Activated CD8-positive, alpha-beta memory T cell treated with anti-CD3 and anti-CD28 coated beads, Interleukin-2, amount 50 U/mL, for 24 hours (primary cell): ENCODE results near the gene SFXN3.

ENCODE experiments used
- DNase-seq: peaks from one replicate; pipeline ENCODE4 v3.0.0-alpha.2; 2020; ENCODE audit errors: extremely low read depth

The SFXN3 gene, protein sequence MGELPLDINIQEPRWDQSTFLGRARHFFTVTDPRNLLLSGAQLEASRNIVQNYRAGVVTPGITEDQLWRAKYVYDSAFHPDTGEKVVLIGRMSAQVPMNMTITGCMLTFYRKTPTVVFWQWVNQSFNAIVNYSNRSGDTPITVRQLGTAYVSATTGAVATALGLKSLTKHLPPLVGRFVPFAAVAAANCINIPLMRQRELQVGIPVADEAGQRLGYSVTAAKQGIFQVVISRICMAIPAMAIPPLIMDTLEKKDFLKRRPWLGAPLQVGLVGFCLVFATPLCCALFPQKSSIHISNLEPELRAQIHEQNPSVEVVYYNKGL

DNA sequence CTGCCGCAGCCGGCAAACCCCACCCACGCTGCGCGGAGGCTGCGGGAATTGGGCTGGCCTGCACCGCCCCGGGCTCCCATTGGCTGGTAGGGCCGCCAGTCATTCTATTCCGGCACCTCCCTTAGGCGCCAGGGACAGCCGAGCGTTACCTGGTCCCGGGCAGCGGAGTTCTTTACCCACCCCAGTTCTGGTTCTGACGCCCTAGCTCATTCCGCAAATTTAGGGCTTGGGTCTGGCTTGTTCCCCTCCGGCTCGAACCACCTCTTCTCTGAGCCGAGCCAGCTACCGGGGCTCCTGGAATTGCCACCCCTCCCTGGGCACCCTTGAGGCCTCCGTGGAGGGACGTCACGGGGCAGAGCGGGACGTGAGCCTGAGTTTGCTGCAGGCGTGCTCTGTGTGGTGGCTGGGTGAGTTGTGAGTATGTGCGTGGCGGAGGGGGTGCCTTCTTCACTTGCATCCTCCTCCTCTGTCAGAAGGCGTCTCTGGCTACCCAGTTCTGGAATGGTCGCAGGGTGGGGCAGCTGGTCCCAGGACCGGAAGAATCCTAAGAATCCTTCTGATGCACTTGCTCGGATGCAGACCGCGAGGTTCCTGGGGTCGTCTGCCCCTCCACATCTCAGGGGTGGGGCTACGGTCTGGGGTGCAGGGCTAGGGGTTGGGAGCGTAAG is at the start of gene SFXN3, which contains the start of gene PDZD7:
Gene SFXN3 (plus strand): TSS at position 107 of the 668 bp plus-strand sequence. CDS start 3,461 bp downstream, outside the sequence.
Gene PDZD7 (minus strand): TSS at position 2 of the 668 bp plus-strand sequence. CDS start 910 bp downstream, outside the sequence.
- peak; percentile 87 for DNase-seq

DNA sequence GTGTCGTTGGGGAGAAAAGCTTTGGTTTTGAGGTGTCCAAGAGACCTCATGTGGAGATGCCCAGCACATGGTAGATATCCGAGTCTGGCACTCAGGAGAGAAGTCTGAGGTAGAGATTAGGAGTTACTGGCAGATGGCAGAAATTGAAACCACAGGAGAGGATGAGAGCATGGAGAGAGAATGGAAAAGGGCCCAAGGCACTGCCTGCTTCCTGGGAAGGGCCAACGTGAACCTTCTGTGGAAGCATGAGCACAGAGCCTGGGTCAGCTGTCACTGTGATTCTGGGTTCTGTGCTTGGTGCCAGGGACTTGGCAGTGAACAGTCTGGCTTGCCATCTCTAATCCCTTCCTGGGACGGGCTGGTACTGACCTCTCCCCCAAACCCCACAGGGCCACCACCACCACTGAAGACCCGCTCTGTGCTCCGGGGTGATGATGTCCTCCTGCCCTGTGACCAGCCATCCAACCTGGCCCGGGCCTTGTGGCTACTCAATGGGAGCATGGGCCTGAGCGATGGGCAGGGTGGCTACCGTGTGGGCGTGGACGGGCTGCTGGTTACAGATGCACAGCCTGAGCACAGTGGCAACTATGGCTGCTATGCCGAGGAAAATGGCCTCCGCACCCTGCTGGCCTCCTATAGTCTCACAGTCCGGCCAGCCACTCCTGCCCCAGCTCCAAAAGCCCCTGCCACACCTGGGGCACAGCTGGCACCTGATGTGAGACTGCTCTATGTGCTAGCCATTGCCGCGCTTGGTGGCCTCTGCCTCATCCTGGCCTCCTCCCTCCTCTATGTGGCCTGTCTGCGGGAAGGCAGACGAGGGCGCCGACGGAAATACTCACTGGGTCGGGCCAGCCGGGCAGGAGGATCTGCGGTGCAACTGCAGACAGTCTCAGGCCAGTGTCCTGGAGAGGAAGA is 47.9 kb upstream of the SFXN3 start:
- DNase-seq, result no peak

DNA sequence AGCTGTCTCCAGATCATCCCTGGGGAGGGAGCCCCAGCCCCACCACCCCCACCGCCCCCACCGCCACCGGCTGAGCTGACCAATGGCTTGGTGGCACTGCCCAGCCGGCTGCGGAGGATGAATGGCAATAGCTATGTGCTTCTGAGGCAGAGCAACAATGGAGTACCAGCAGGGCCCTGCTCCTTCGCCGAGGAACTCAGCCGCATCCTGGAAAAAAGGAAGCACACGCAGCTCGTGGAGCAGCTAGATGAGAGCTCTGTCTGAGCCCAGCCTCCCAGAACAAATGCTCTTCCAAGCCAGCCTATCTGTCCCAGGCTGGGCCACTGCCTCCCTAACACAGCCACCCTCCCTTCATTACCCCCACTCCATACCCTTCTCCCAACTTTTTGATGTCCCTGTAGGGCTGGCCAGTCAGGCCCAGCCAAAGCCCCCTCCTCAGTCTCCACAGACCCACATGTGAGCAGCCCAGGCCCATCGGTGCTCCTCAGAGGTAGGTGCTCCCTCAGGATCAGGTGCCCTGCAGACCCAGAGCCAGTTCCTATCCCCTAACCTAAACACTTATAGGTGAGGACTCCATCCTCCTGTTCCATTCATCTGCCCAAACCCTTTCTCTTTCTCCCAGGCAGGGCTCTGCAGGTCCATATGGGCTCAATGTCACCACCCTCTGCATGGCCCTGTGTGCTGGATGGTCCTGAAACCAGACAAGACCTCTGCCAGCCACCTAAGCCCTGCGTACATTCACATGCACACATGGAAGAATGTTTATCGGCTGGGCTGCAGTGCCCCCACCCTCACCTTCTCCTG is 47.0 kb upstream of the SFXN3 start:
- DNase-seq, result no peak

DNA sequence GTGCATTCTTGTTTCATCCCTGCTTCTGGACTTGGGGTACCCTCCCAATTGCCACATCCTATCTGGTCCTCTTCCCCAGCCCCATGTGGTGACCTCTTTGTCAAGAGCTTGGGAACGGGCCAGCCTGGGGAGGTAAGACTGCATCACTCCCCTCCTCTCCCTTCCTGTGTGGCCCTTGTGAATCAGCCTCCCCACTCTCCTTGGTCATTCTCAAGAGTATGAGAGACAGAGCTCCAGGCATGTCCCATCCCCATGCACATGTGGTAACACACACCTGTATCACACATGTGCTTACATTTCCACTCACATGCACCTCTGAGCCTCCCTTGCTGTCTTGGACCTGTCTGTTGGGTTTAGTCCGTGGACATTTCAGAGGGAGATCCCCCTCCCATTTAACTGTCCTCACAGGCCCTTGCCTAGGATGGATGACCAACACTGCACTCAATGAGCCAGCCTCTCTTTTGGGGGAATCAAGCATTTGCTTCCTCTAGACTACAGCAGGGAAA is 46.3 kb upstream of the SFXN3 start:
- no peak for DNase-seq

DNA sequence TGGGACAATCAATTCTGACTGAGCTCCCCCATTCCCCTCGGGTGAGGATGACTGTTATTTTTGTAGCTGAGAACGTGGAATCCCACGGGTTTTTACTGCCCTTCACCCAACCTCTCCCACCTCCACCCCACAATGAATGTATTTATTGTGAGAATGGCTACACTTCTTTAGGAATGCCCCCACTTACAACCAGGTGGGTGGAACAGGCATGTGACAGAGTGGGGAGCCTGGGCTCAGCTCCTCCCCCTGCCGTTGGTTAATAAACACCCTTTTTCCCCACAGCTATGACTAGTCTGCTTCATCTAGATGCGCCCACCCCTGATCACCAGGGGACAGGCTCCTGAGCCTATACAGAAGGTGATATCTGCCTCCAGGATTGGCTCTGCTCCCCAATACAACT is 45.7 kb upstream of the SFXN3 start:
- no peak for DNase-seq

DNA sequence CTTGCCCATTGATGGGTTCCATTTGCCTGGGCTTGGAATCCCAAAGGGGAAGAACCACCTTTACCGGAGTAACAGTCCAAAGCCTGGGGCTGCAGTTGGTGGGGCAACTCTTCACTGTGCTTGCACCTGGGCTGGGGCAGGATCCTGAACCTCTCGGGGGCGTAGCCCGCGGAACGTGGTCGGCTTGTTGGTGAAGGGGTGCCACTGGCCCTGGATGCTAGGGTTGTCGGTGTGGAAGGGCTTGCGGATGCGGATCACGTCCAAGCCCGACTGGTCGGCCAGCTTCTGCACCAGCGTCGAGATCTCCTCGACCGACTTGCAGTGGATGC is 44.4 kb upstream of the SFXN3 start:
- DNase-seq, result no peak

DNA sequence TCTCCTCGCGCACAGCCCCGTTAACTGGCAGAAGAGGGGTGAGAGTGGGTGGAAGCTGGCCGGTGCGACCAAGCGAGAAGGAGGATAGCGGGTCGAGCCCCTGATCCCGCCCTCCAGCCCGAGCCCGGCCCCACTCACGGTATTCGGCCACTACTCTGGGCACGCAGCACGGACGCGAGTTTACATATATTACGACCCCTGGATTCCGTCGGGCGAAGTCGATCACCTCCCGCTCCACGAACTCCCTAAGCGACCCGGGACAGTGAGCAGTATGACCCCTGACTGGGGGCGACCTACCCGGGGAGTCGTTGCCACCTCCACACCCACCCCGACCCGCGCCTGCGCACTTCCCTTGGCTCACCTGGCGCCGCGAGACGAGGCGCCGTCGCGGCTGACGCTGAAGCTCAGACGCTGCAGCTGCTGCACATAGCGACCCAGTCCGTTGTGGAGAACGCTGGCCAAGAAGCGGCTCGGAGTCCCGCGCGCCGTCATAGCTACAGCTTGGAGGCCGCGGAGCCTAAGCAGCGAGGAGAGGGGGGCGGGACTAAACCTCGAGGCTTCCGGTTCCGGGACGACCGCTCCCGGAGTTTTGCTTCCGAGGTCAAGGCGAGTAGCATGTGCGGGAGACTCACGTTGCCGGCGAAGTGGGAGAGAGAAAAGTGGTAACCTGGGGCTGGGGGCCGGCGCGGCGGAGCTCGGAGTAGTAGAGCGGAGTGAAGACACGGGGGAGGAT is 43.9 kb upstream of the SFXN3 start, which contains the start of the genes MRPL43 and TWNK:
Gene MRPL43 (minus strand): TSS at position 546 of the 733 bp plus-strand sequence. CDS start 54 bp downstream, at position 492.
Gene TWNK (plus strand): TSS at position 592 of the 733 bp plus-strand sequence. CDS start 668 bp downstream, outside the sequence.
- peak; percentile 73 for DNase-seq

DNA sequence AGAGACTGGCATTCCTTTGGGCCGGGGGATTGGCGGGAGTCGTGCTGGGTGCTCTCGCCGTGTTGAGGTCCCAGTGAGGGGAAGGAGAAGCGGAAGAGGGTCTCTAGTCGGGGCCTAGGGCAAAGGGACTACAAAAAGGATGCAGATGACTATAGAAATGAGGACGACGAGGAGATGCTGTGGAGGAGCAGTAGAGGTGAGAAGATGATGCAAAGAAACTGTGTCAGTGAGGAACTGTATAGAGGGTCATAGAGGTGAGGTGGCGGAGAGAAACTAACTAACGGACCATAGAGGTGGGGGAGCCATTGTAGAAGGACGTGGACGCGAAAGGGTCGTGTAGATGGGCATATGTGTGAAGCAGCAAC is 43.4 kb upstream of the SFXN3 start:
- no peak for DNase-seq

DNA sequence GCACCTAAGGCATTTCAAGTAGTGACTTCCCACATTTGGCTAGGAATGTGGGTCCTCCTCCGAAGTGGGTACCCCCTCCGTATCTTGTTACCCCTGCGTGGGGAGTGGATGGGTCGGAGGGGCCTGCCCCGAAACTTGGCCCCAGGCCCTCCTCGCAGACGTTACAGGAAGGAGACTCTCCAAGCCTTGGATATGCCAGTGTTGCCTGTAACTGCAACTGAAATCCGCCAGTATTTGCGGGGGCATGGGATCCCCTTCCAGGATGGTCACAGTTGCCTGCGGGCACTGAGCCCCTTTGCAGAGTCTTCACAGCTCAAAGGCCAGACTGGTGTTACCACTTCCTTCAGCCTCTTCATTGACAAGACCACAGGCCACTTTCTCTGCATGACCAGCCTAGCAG is 42.9 kb upstream of the SFXN3 start:
- no peak for DNase-seq

DNA sequence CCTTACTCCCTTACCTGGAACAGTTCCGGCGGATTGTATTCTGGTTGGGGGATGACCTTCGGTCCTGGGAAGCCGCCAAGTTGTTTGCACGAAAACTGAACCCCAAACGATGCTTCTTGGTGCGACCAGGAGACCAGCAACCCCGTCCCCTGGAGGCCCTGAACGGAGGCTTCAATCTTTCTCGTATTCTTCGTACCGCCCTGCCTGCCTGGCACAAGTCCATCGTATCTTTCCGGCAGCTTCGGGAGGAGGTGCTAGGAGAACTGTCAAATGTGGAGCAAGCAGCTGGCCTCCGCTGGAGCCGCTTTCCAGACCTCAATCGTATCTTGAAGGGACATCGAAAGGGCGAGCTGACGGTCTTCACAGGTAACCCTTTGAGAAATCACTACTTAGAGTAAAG is 41.9 kb upstream of the SFXN3 start:
- DNase-seq, result no peak

DNA sequence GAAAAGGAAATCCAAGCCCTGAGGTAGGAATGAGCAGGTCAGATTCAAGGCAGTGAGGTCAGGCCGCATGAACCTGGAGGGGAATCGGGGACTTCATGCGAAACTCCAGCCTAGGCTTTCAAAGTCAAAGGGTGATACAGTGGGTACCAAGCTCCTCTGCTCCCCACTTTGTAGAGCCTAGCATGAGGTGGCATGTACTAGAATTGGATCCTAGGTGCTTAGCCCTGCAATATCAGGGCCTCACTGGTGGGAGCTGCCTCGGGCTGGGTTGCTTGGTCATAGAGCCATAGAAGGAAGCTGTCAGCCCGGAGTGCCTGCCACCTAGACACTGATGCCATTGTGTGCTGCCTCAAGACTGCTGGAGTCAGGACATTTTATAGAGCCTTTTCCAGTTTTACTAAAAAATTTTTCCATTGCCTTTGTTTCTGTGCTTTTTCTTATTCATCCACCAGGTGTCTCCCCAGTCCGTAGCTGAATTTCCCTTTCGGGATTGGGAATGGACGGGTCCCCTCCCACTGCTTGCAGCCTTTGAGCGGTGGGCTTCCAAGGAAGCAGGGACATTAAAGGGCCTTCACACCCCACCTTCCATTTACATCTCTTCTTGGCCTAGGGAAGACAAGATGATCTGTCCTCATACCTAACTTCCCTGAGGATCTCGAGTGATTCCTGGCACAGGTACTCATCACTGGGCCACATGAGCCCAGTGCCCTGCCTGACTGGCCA is 36.9 kb upstream of the SFXN3 start:
- DNase-seq, result no peak

DNA sequence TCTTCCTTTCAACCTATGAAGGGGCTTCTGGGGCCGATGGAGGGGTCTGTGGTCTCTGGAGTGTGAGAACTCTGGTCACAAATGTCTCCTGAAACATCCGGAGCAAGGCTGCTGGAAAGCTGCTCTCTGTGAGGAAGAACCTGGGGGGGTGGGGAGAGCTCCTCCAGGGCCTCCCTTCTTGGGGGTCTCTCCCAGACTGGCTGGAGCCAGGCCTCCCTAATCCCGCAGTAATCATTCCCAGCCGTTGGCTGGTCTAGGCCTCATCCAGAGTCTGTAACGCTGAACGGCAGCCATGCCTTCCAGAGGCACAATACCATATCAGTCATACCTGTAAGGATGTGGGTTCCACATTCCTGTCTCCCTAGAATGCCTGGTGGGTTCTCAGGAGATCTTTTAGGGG is 35.9 kb upstream of the SFXN3 start:
- no peak for DNase-seq

DNA sequence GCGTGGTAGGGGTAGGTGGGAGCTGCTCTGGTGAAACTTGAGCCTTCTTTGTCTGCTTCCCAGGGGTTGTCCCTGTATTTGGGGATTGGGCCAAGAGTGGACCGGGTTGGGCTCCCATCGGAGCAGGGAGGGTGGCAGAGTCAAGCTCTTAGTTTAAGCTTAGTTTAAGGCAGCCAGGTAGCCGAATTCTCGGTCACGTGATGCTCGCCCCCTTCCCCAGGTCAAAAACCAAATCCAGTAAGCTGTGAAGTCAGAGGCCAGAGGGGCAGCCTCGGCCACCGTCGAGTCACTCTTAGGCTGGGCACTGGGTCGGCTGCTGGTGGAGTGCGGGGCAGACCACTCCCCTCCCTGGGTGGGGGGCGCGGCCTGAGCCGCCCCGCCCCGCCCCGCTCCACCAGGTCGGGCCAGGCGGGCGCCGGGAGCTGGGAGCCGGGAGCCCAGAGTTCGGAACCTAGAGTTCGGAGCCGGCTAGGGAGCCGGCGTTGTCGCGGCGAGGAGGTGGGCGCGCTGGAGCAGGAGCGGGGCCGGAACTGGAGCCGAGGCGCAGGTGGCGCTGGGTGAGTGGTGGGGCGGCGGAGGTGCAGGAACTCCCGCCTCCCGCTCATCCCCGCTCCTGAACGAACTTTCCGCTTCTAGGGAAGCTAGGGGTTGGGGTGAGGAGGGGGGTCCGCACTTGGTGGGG is 34.2 kb upstream of the SFXN3 start:
- DNase-seq, result no peak

DNA sequence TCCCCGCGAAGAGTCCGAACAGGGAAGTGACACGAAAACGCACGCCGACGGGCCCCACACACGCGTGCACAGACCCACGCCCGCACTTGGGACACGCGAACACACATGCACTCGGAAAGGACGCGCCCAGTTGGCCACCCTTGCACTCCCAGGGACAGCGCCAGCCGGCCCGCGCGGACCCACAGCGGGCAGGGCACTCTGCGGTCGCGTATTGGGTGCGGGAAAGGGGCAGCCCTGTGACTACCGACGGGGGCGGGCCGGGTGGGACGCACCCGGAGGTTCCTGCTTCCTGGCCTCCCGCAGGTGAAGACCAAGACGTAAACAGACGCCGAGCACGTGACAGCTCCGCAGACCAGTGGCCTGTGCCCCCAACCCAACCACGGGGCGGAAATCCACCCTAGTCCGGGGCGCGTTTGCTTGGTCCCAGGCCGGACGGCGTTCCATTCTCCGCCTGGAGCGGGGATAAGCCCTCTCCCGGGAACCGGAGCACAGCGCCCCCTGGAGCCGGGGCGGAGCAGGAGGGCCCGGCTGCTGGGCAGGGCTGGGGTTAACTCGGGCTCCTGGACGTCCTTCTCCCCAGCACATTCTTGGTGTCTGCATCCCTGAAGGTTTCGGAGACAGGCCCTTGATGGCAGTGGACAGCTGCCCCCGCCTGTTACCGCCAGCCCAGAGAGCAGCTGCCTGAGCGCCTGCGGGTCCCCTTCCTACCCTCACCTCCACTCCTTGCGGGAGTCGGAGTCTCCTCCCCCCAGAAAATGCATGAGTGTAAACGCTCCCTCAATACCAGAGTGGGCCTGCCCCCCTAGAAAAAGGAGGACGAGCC is 33.5 kb upstream of the SFXN3 start:
- DNase-seq, result no peak

DNA sequence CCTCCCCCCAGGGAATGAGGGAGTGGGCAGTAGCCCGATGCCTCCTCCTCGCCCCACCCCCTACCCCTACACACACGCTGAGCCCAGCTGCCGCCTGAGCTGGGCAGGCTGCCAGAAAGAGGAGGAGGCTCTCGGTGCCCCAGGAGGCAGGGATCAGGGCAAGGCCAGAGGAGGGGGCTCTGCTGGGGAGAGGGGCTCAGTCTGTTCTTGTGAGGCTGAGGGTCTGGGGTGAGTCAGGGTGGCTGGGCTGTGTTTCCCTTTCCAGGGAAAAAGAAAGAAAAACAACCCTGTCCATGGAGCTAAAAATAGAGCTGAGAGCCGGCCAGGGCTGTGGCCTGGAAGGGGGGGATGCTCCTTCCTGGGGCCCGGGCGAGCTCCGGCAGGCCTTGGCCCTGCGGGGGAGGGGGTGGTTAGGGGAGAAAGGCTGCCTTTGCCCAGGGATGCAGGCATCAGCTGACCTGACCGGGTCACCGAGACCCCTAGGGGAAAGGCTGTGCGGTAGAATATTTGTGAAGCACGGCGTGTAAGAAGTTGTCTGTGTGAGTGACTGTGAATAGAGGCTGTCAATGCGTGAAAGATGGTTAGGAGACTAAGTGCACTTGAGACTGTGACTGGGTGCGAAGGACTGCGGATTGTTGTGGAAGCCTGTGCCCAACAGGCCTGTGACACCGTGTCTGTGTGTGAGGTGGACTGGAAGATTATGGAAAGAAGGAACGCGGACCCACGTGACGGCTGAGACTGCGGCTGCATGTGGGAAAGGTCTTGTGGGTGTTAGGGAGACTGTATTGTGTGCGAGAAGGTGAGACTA is 32.6 kb upstream of the SFXN3 start:
- no peak for DNase-seq

DNA sequence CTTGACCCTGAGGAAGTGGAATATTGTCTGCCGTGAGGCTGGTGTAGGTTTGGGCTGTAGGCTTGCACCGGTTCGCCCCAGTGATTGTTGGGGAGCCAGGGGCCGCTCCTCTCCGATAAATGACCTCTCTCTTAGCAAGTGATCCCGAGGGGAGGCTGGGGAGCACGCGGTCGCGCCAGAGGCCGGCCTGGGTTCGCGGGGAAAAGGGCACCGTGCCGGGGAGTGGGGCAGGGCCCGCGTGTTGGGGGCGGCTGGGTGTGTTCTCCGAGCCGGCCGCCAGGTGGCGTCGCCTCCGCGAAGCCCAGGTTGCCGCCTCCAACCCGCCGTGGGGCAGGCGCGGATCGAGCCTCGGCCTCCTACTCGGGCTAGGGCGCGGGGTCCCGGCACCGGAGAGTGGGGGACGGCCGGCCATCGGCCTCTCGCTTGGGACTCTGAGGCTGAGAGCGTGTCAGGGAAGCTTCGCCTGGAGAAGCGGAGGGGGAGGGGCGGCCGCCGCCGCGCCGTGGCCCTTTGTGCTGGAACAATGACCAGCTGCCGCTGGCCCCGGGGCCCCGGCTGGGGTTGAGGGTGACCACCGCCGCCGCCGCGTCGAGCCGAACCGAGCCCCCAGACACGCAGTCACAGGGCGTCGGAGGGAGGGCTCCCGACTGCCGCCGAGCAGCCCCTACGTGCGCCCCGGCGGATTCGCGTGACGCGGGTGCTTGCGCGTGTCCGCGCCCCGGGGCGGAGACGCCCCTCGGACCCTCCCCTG is 31.9 kb upstream of the SFXN3 start:
- no peak for DNase-seq

DNA sequence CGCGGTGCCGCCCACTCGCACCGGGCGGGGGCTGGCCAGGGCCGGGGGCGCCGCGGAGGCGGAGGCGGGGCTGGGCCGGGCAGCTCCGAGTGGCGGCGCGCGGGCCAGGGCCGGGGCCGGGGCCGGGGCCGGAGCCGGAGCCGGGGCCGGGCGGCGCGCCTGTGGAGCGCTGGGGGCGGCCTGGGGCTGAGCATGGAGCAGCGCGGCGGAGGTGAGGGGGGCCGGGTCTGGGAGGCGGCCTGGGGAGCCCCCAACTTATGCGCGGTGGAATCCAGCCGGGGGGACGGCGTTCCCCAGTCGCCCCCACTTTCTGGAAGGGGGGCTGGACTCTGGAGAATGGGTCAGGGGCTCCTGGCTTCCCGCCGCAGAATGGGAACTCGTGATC is 31.3 kb upstream of the SFXN3 start, which contains the start of gene LZTS2:
Gene LZTS2 (plus strand): TSS at position 67 of the 385 bp plus-strand sequence. CDS start 2,731 bp downstream, outside the sequence.
- DNase-seq, result no peak
